IMR-90 (cell line): ENCODE data around the gene AGAP2.

ENCODE experiments used
- BHLHE40 ChIP-seq: fragments of 150-350 bp; IDR thresholded peaks from 2 replicates; pipeline ENCODE4 v1.6.1; 2016; ENCODE audit warnings: mild to moderate bottlenecking, low read depth, low read length
- CEBPB ChIP-seq: IDR thresholded peaks from 2 replicates; pipeline ENCODE4 v1.6.1; 2012; ENCODE audit warnings: low read depth, low read length, improper control_type of control experiment
- CHD1 ChIP-seq: IDR thresholded peaks from 2 replicates; pipeline ENCODE4 v1.6.1; 2012; ENCODE audit warnings: low read depth, low read length, improper control_type of control experiment
- MAFK ChIP-seq: IDR thresholded peaks from 2 replicates; pipeline ENCODE4 v1.6.1; 2012; ENCODE audit warnings: low read depth, low read length, improper control_type of control experiment
- MAZ ChIP-seq: IDR thresholded peaks from 2 replicates; pipeline ENCODE4 v1.6.1; 2012; ENCODE audit warnings: low read depth, mild to moderate bottlenecking, low read length, improper control_type of control experiment, moderate library complexity, borderline replicate concordance
- MXI1 ChIP-seq: IDR thresholded peaks from 2 replicates; pipeline ENCODE4 v1.6.1; 2012; ENCODE audit warnings: low read depth, mild to moderate bottlenecking, low read length, moderate library complexity, borderline replicate concordance
- POLR2A ChIP-seq: IDR thresholded peaks from 2 replicates; pipeline ENCODE4 v1.6.1; 2012; ENCODE audit warnings: mild to moderate bottlenecking, low read depth, low read length
- RAD21 ChIP-seq: IDR thresholded peaks from 2 replicates; pipeline ENCODE4 v1.6.1; 2012; ENCODE audit warnings: low read length, improper control_type of control experiment
- RCOR1 ChIP-seq: IDR thresholded peaks from 2 replicates; pipeline ENCODE4 v1.6.1; 2012; ENCODE audit warnings: mild to moderate bottlenecking, low read length, improper control_type of control experiment; ENCODE audit not compliant: insufficient replicate concordance
- RFX5 ChIP-seq: IDR thresholded peaks from 2 replicates; pipeline ENCODE4 v1.8.0; 2012; ENCODE audit warnings: low read depth, mild to moderate bottlenecking, low read length, moderate library complexity
- SMC3 ChIP-seq: fragments of 150-350 bp; IDR thresholded peaks from 2 replicates; pipeline ENCODE4 v1.6.1; 2016; ENCODE audit warnings: low read depth, mild to moderate bottlenecking, antibody characterized with exemption, low read length, moderate library complexity
- USF2 ChIP-seq: fragments of 150-350 bp; IDR thresholded peaks from 2 replicates; pipeline ENCODE4 v1.6.1; 2017; ENCODE audit warnings: mild to moderate bottlenecking, antibody characterized with exemption, low read length, low read depth
- TF ChIP-seq, protein P1 (sequence below): conservative IDR thresholded peaks from 2 replicates; pipeline ENCODE4 v1.5.1; 2012; ENCODE audit warnings: mild to moderate bottlenecking, low read depth, low read length, improper control_type of control experiment
- TF ChIP-seq, protein P2 (sequence below): fragments of 150-350 bp; IDR thresholded peaks from 2 replicates; pipeline ENCODE4 v1.6.1; 2016; ENCODE audit warnings: low read depth, mild to moderate bottlenecking, low read length, moderate library complexity, borderline replicate concordance

DNA sequence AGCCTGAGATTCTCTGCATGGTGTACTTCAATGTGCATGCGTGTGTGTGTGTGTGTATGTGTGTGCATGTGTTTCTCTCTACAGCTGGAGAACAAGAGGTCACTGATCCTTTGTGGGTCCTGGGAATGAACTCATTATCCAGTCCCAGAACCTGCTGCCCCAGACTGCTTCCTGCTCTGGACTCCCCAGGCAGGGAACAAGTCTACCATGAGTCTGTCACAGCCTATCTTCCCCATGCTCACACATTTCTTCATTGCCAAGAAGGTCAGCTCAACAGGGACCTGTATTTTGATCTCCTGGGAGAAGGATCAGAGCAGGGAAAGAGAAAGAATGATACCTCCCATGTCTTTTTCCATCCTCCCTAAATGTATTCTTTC, 2.9 kb upstream of the AGAP2 start:
- TF ChIP-seq, protein P1, sequence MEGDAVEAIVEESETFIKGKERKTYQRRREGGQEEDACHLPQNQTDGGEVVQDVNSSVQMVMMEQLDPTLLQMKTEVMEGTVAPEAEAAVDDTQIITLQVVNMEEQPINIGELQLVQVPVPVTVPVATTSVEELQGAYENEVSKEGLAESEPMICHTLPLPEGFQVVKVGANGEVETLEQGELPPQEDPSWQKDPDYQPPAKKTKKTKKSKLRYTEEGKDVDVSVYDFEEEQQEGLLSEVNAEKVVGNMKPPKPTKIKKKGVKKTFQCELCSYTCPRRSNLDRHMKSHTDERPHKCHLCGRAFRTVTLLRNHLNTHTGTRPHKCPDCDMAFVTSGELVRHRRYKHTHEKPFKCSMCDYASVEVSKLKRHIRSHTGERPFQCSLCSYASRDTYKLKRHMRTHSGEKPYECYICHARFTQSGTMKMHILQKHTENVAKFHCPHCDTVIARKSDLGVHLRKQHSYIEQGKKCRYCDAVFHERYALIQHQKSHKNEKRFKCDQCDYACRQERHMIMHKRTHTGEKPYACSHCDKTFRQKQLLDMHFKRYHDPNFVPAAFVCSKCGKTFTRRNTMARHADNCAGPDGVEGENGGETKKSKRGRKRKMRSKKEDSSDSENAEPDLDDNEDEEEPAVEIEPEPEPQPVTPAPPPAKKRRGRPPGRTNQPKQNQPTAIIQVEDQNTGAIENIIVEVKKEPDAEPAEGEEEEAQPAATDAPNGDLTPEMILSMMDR = no peak
- TF ChIP-seq MAZ = no peak
- TF ChIP-seq RFX5 = no peak
- TF ChIP-seq POLR2A = no peak
- no peak for TF ChIP-seq RAD21
- TF ChIP-seq SMC3 = no peak
- no peak for TF ChIP-seq CHD1
- TF ChIP-seq CEBPB = no peak
- TF ChIP-seq BHLHE40 = no peak
- no peak for TF ChIP-seq MXI1
- no peak for TF ChIP-seq RCOR1
- TF ChIP-seq, protein P2, sequence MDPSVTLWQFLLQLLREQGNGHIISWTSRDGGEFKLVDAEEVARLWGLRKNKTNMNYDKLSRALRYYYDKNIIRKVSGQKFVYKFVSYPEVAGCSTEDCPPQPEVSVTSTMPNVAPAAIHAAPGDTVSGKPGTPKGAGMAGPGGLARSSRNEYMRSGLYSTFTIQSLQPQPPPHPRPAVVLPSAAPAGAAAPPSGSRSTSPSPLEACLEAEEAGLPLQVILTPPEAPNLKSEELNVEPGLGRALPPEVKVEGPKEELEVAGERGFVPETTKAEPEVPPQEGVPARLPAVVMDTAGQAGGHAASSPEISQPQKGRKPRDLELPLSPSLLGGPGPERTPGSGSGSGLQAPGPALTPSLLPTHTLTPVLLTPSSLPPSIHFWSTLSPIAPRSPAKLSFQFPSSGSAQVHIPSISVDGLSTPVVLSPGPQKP = no peak
- TF ChIP-seq MAFK = no peak
- TF ChIP-seq USF2 = no peak
